ENCODE results near the gene DNAJC25.

GRCh38 chr9:111605041-111605559 is 26.0 kb upstream of the DNAJC25 start:
- no peak for TF ChIP-seq CTCF (IDR thresholded peaks at IDR 0.05; ENCODE audit: low read depth, low read length)
- no peak for TF ChIP-seq MAX (IDR thresholded peaks at IDR 0.05; ENCODE audit: low read depth, low read length)
- TF ChIP-seq POLR2A (IDR thresholded peaks at IDR 0.05; ENCODE audit: extremely low read depth, insufficient read length): no peak
- no peak for TF ChIP-seq MYC (IDR thresholded peaks at IDR 0.05; ENCODE audit: low read depth, low read length)
